Liver (tissue), 9 donors: ENCODE measurements around the gene FURIN. TPM values are rescaled to one million over a fixed set of nuclear protein-coding genes. Genes with fewer than 3 reads are reported as not detected.

Source experiments
- DNase-seq: peaks from one replicate; pipeline ENCODE4 v3.0.0-alpha.2; 2017; ENCODE audit warnings: low spot score
- H3K27ac ChIP-seq, 2 donors: one replicate each; pipeline ENCODE4 v1.7.0; 2013; ENCODE audit warnings: inconsistent platforms in 2 of 2, low read length in 2 of 2, control low read depth in 1 of 2, low read depth in 1 of 2, mild to moderate bottlenecking in 1 of 2
- H3K27me3 ChIP-seq, 4 donors: one replicate each; pipeline versions ENCODE4 v1.6.1 to v1.7.0; 2013; ENCODE audit warnings: low read length in 3 of 4, inconsistent platforms in 1 of 4, mild to moderate bottlenecking in 1 of 4, moderate library complexity in 1 of 4; ENCODE audit not compliant: control insufficient read depth in 4 of 4, insufficient read depth in 4 of 4
- H3K36me3 ChIP-seq, 4 donors: one replicate each; pipeline versions ENCODE4 v1.6.1 to v1.7.0; 2013; ENCODE audit warnings: low read length in 3 of 4, mild to moderate bottlenecking in 3 of 4, low read depth in 1 of 4, moderate library complexity in 1 of 4; ENCODE audit not compliant: control insufficient read depth in 4 of 4, insufficient read depth in 3 of 4
- H3K4me1 ChIP-seq, 4 donors: one replicate each; pipeline versions ENCODE4 v1.6.1 to v1.7.0; 2013; ENCODE audit warnings: low read length in 3 of 4, mild to moderate bottlenecking in 3 of 4, moderate library complexity in 1 of 4; ENCODE audit not compliant: control insufficient read depth in 4 of 4, insufficient read depth in 4 of 4
- H3K4me3 ChIP-seq, 3 donors: one replicate each; pipeline versions ENCODE4 v1.6.1 to v1.7.0; 2013; ENCODE audit warnings: low read length in 3 of 3, control low read depth in 1 of 3, low read depth in 1 of 3, mild to moderate bottlenecking in 1 of 3
- H3K9ac ChIP-seq, 2 donors: one replicate each; pipeline ENCODE4 v1.7.0; 2013; ENCODE audit warnings: low read length in 2 of 2, mild to moderate bottlenecking in 2 of 2, moderate library complexity in 2 of 2, control low read depth in 1 of 2, low read depth in 1 of 2
- H3K9me3 ChIP-seq, 4 donors: one replicate each; pipeline versions ENCODE4 v1.6.1 to v1.7.0; 2013; ENCODE audit warnings: low read length in 3 of 4; ENCODE audit not compliant: control insufficient read depth in 4 of 4
- ATF3 ChIP-seq: IDR thresholded peaks from 2 replicates; pipeline ENCODE4 v1.6.1; 2016; ENCODE audit warnings: antibody characterized with exemption
- CTCF ChIP-seq: fragments of 150-350 bp; IDR thresholded peaks from 2 replicates; pipeline ENCODE4 v1.5.1; 2017; ENCODE audit warnings: improper control_type of control experiment, low read depth, low read length; ENCODE audit not compliant: missing input control
- EGR1 ChIP-seq, 2 donors: IDR thresholded peaks; 2 replicates each; pipeline ENCODE4 v1.6.1; 2016 to 2018; ENCODE audit warnings: antibody characterized with exemption in 2 of 2, low read depth in 2 of 2
- FOXA1 ChIP-seq: IDR thresholded peaks from 2 replicates; pipeline ENCODE4 v1.6.1; 2016; ENCODE audit warnings: antibody characterized with exemption
- FOXA2 ChIP-seq: IDR thresholded peaks from 2 replicates; pipeline ENCODE4 v1.6.1; 2016; ENCODE audit warnings: antibody characterized with exemption
- GABPA ChIP-seq, 2 donors: IDR thresholded peaks in 1 of 2; conservative IDR thresholded peaks in 1 of 2; 2 replicates each; pipeline ENCODE4 v1.6.1; 2016; ENCODE audit warnings: antibody characterized with exemption in 2 of 2, mild to moderate bottlenecking in 1 of 2, moderate library complexity in 1 of 2
- HNF4A ChIP-seq, 2 donors: conservative IDR thresholded peaks; 2 replicates each; pipeline ENCODE4 v1.6.1; 2016; ENCODE audit warnings: antibody characterized with exemption in 2 of 2, mild to moderate bottlenecking in 2 of 2
- HNF4G ChIP-seq: IDR thresholded peaks from 2 replicates; pipeline ENCODE4 v1.6.1; 2016; ENCODE audit warnings: antibody characterized with exemption
- JUND ChIP-seq, 2 donors: IDR thresholded peaks; 2 replicates each; pipeline ENCODE4 v1.6.1; 2016; ENCODE audit warnings: antibody characterized with exemption in 2 of 2
- MAX ChIP-seq: IDR thresholded peaks from 2 replicates; pipeline ENCODE4 v1.6.1; 2016; ENCODE audit warnings: antibody characterized with exemption
- NR2F2 ChIP-seq: IDR thresholded peaks from 2 replicates; pipeline ENCODE4 v1.6.1; 2016; ENCODE audit warnings: antibody characterized with exemption
- RAD21 ChIP-seq, 2 donors: IDR thresholded peaks; 2 replicates each; pipeline ENCODE4 v1.6.1; 2016; ENCODE audit warnings: antibody characterized with exemption in 2 of 2, mild to moderate bottlenecking in 2 of 2
- RXRA ChIP-seq, 2 donors: IDR thresholded peaks; 2 replicates each; pipeline ENCODE4 v1.6.1; 2017 to 2018; ENCODE audit warnings: antibody characterized with exemption in 2 of 2, mild to moderate bottlenecking in 1 of 2
- SP1 ChIP-seq: IDR thresholded peaks from 2 replicates; pipeline ENCODE4 v1.6.1; 2018; ENCODE audit warnings: antibody characterized with exemption, mild to moderate bottlenecking
- TAF1 ChIP-seq: conservative IDR thresholded peaks from 2 replicates; pipeline ENCODE4 v1.6.1; 2016; ENCODE audit warnings: antibody characterized with exemption, mild to moderate bottlenecking
- YY1 ChIP-seq: IDR thresholded peaks from 2 replicates; pipeline ENCODE4 v1.6.1; 2016; ENCODE audit warnings: antibody characterized with exemption, mild to moderate bottlenecking
- ZBTB33 ChIP-seq: IDR thresholded peaks from 2 replicates; pipeline ENCODE4 v1.6.1; 2016; ENCODE audit warnings: antibody characterized with exemption
- WGBS: extraction: QIAGEN DNeasy Blood & Tissue Kit; methylation state at CpG from one replicate; pipeline ENCODE4 v1.1.7; 2013; 5-methylcytosine and 5-hydroxymethylcytosine counted together
- polyA plus RNA-seq, 2 donors: library from polyadenylated mRNA; stranded (reverse) in 1 of 2; unstranded in 1 of 2; fragments of 200-250 nt in 1 of 2; fragments of >200 nt in 1 of 2; fragmentation: Nextera tagmentation in 1 of 2; extraction: Ambion mirVana in 1 of 2; gene quantifications; one replicate each; pipeline versions ENCODE4 v1.2.1 to v1.2.3, GENCODE V29; 2013 to 2015
- total RNA-seq, 2 donors: library from RNA; depleted of rRNA; stranded (reverse); fragments of >200 nt; gene quantifications; one replicate each; pipeline ENCODE4 v1.2.3, GENCODE V29; 2014
- donor health status: healthy.
- donor health status: healthy.
- donor health status: healthy.
- donor health status: healthy.
- donor health status: healthy.

FURIN gene
- total and polyA plus RNA-seq, 4 donors, result 102 to 258 (median 164) TPM

GRCh38 chr15:90905306-90906180 is 37.2 kb downstream of the FURIN start (continued):
- TF ChIP-seq CTCF, result no peak
- TF ChIP-seq HNF4A (conservative IDR thresholded peaks at IDR 0.05), result no peak
- no peak for TF ChIP-seq SP1
- no peak for TF ChIP-seq EGR1 (IDR thresholded peaks at IDR 0.05; ENCODE audit: low read depth in 2 of 2)
- no peak for TF ChIP-seq MAX
- TF ChIP-seq TAF1, result no peak
- TF ChIP-seq FOXA2, result no peak
- TF ChIP-seq RAD21 (IDR thresholded peaks at IDR 0.05), result no peak
- TF ChIP-seq FOXA1, result no peak

- TF ChIP-seq FOXA2 (no peak), HNF4G (no peak), YY1 (no peak), ZBTB33 (no peak)
- no peak for DNase-seq
- Histone ChIP-seq H3K9ac (no peak overlapping the region), H3K9me3 (no peaks in the 10 kb centered on the region), H3K4me1 (peaks cover 0 to 18% (median 9%) of the 10 kb centered on the region in 4 donors), H3K27ac (no peak overlapping the region), H3K36me3 (peaks cover 40 to 58% (median 52%) of the 10 kb centered on the region in 4 donors), H3K4me3 (no peak overlapping the region), H3K27me3 (no peaks in the 10 kb centered on the region)
- WGBS, result 97% methylated on average over 11 of the region's 11 CpGs
Measured at GRCh38 chr15:90906181-90906849, 37.9 kb downstream of the FURIN start.

GRCh38 chr15:90907051-90907660 is 38.8 kb downstream of the FURIN start:
- no peak for DNase-seq
- H3K27me3 ChIP-seq, result no peaks in the 10 kb centered on the region
- 94% methylated on average over 15 of the region's 15 CpGs for WGBS
- H3K27ac ChIP-seq, result no peak overlapping the region
- H3K4me1 ChIP-seq, result peaks cover 0 to 11% (median 5%) of the 10 kb centered on the region in 4 donors
- H3K4me3 ChIP-seq, result no peak overlapping the region
- no peak overlapping the region for H3K9ac ChIP-seq
- H3K9me3 ChIP-seq, result no peaks in the 10 kb centered on the region
- peaks cover 44 to 66% (median 60%) of the 10 kb centered on the region in 4 donors for H3K36me3 ChIP-seq
- TF ChIP-seq HNF4A (conservative IDR thresholded peaks at IDR 0.05) (no peak), RAD21 (IDR thresholded peaks at IDR 0.05) (no peak), FOXA1 (no peak), TAF1 (no peak), CTCF (no peak), HNF4G (no peak), JUND (IDR thresholded peaks at IDR 0.05) (no peak), FOXA2 (no peak), RXRA (IDR thresholded peaks at IDR 0.05) (no peak), MAX (no peak), GABPA (IDR thresholded peaks at IDR 0.05 in 1 of 2, conservative IDR thresholded peaks at IDR 0.05 in 1 of 2) (no peak), EGR1 (IDR thresholded peaks at IDR 0.05; ENCODE audit: low read depth in 2 of 2) (no peak), YY1 (no peak), NR2F2 (no peak), ATF3 (no peak), SP1 (no peak), ZBTB33 (no peak)
